ENCODE results near the gene NMNAT2.
"Not testable (repeated sequence)": the region's sequence is repeated elsewhere in the genome, so short reads cannot be mapped to it uniquely, and the experiment has no call there.

Gene NMNAT2

DNA sequence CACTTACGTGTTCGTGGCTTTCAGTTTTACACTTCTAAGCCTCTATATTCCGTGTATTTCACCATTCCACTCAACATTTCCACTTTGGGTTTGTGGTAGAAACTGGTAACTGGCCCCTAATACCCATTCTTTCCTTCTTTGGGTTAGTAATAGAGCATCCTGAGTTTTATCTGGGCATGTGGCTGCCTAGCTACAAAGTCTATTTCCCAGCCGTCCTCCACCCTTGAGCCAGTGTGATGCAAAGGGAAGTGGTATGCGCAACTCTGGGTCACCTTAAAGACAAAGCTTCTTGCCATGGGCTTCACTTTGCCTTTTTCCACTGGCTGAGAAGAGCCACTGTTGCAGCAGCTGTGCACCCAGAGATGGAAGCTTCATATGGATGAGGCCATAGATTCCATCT, 158.3 kb downstream of the NMNAT2 start:
- no peak for DNase-seq (ENCODE audit: low read depth)

DNA sequence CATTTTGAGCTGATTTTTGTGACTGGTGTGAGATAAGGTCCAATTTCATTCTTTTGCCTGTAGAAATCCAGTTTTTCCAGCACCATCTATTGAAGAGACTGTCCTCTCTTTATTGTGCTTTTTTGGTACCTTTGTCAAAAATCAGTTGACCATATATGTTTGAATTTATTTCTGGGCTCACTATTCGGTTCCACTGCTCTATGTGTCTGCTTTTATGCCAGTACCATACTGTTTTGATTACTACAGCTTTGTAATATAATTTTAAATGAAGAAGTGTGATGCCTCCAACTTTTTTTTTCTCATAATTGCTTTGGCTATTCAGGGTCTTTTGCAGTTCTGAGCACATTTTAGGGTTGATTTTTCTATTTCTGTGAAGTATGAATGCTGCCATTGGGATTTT, 163.1 kb downstream of the NMNAT2 start:
- DNase-seq (ENCODE audit: low read depth), result no peak

DNA sequence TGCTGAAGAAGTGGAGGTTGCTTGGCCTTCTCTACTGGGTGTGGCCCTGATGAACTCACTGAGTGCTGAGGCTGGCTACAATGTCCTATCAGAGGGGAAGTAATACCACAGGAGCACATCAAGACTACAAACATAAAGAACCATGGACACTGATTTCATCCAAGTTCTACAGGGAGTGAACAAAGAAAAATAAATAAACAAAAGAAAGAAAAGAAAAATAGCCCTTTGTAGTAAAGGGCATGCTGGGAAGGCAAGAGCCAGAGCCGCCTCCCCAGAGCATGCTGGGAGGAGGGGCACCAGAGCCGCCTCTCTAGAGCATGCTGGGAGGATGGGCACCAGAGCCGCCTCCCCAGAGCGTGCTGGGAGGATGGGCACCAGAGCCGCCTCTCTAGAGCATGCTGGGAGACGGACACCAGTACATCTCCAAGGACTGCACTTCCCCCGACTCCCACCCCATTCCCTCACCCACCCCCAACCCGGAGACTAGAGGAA, 166.2 kb downstream of the NMNAT2 start:
- DNase-seq (ENCODE audit: low read depth), result no peak

DNA sequence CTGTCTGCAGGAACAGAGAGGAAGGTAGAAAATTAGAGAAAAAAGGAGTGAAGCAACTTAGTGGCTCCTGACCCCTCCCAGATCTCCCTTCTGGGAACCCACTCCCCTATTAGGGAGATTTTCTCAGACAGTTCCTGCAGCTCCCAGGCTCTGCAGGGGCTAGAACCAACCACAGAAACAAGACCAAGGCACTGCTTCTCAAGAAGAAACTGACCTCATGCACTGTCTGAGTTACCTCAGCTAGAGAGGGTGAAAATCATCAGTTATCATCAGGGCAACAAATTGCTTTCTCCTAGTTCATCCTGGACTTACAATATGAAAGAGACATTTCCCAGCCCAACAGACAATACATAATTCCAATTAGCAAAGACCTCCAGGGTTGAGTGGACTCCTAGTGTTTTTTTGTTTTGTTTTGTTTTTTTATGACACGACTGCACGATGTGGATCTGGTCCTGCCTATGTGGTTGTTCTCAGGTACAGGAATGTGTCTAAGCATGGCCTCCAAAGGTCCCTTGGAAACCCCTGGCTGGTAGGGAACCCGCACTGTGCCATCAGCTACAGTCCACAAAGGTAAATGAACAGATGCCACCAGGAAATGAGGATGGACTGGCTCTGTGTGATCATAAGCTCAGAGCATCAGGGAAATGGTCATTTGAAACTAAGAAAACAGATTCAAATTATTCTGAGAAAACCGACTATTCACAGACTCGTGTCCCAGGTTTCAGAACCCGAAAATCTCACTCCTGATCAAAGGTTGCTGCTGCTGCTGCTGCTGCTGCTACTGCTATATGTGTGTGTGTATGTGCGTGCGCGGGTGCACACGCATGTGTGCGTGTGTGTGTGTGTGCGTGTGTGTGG, 166.8 kb downstream of the NMNAT2 start:
- DNase-seq (ENCODE audit: low read depth), result no peak

DNA sequence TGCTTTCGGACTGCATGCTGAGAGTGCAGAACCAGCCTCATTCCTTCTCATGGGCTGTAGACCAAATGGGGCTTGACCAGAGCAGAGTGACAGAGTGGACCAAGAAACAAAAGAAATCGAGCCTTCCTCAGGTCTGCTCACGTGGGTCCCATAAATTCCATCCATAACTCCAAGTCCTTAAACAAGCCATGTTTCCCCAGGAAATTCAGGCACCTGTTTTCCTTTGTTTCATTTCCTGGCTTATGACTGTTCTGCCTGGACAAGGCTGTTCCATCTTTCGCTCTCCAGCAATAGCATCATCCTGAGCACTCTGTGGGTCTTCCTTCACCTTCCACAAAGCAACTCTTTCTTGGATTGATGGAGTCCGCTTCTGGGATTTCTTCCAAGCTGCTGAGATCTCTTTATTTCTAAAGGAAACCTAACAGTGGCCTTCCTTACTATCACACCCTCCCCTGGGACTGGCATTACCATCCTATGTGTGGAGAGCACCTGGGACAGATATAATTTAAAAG, 168.2 kb downstream of the NMNAT2 start:
- no peak for DNase-seq (ENCODE audit: low read depth)

DNA sequence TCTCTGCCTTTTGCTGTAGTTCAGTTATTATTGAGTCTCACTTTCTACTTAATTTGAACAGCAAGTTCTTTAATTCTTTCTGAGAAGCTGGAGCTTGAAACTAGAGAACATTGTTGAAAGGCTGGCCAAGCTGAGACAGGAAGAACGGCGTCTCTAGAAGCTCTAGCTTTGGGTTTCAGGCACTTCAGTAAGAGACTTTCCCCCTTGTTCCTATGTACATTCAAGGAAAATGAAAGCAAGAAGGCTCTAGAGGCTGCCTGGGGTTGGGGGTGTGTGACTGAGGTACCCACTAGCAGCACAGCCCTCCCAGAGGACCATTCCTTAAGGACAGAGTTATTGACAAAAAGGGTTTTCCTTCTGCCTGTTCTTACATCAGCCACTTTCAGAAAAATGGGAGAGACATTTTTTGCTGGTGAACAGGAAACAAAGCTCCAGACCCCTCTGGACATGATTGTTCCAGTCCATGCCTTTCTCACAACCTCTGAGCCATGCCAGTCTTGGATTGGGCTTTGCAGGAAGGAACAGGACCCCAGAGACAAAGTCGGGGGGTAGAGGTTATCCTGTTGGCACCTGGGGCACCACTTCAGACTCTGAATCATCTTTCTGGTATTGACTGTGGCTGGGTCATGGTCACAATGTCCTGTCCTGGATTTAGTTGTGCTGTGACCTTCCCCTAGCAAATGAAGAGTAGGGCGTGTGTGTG, 169.0 kb downstream of the NMNAT2 start:
- DNase-seq (ENCODE audit: low read depth), result no peak

DNA sequence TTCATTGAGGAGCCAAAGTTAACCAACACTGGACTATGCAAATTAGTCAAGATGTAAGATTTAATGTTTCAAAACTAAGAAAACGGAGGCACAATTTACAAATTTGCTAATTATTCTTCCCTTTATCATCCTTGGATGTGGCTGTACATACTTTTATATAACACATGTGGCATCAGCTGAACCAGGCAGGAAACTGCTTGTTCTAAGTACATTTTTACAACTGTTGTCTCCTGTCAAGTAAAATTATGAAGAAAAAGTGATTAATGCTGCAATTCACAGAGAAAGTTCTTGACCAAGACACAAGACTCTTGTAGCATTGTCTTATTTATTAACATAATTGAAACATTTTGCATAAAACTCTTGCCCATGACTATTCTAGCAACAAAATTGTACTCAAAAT, 170.2 kb downstream of the NMNAT2 start:
- DNase-seq (ENCODE audit: low read depth), result no peak

DNA sequence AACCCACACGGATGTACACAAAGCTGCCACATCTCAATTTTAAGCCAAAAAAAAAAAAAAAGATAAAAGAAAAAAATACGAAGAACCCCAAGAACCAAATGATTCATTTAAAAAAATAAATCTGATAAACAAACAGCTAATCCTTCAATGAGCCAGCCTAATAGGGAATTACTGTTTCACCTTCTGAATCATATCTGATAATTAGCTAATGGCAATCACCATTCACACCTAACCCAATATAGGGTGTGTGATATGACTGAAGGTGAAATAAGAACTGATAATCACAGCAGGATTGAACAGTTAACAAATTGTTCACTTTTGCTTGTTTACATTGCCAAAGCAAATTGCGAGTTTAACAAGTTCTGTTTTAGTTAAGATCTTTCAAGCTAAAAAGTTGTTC, 170.7 kb downstream of the NMNAT2 start:
- no peak for DNase-seq (ENCODE audit: low read depth)

DNA sequence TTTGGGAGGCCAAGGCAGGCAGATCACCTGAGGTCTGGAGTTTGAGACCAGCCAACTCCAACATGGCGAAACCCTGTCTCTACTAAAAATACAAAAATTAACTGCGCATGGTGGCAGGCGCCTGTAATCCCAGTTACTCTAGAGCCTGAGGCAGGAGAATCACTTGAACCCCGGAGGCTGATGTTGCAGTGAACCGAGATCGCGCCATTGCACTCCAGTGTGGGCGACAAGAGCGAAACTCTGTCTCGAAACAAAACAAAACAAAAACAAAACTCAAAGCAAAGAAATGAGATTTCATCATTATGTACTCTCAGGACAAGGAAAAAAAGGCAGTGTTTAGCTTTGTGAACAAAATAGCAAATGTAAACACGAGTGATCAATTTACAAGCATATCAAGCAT, 171.1 kb downstream of the NMNAT2 start:
- DNase-seq (ENCODE audit: low read depth), result no peak

DNA sequence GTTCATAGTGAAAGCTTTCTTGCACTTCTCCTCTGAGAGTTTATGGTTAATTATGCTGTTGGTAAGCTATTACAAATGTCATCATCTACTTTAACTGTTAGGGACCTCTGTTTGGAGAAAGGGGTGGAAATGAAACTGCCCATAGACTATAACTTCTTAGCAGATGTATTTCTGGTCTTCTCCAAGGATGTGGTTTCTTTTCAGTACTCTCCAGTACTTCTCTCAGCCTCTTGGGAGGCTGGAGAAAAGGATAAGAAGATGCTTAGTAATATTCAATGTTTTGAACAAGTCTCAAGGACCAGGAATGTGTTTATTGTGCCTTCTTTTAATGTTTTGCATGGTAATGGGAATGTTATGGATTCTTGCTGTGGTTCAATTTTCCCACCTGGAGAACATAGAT, 171.7 kb downstream of the NMNAT2 start:
- no peak for DNase-seq (ENCODE audit: low read depth)

DNA sequence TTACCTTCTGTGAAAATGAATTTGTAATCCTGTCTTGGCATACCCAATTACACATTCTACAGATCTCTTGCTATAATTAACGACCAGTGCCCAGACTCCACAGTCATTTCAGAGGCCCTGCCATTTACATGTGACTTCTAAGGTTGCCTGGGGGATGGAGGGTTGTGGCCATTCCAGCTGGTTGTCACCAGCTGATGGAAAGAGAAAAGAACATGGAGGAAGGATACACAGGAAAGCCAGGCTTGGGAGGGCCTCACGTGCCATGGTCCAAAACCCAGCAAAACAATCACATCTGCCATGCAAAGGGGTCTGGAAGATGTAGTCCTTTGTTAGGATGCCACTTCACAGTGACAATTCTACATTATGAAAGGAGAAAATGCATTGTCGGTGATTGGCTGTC, 172.8 kb downstream of the NMNAT2 start:
- no peak for DNase-seq (ENCODE audit: low read depth)

DNA sequence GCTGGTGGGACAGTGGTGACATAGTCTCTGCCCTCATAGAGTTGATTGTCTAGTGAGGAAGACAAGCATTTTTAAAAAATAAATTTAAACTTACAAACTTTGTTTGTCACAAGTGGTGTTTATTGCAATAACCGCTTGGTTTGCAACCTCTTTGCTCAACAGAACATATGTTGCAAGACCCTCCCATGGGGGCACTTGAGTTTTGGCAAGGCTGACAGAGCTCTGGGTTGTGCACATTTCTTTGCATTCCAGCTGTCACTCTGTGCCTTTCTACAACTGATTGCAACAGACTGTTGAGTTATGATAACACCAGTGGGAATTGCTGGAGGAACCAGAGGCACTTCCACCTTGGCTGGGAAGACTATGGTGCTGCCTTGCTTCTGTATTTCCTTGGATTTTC, 173.7 kb downstream of the NMNAT2 start:
- DNase-seq (ENCODE audit: low read depth), result no peak

DNA sequence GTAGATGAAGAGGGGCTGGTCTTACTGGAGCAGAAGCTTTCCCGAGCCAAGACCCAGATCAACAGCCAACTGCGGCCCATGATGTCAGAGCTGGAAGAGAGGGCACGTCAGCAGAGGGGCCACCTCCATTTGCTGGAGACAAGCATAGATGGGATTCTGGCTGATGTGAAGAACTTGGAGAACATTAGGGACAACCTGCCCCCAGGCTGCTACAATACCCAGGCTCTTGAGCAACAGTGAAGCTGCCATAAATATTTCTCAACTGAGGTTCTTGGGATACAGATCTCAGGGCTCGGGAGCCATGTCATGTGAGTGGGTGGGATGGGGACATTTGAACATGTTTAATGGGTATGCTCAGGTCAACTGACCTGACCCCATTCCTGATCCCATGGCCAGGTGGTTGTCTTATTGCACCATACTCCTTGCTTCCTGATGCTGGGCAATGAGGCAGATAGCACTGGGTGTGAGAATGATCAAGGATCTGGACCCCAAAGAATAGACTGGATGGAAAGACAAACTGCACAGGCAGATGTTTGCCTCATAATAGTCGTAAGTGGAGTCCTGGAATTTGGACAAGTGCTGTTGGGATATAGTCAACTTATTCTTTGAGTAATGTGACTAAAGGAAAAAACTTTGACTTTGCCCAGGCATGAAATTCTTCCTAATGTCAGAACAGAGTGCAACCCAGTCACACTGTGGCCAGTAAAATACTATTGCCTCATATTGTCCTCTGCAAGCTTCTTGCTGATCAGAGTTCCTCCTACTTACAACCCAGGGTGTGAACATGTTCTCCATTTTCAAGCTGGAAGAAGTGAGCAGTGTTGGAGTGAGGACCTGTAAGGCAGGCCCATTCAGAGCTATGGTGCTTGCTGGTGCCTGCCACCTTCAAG, 174.8 kb downstream of the NMNAT2 start:
- no peak for DNase-seq (ENCODE audit: low read depth)

DNA sequence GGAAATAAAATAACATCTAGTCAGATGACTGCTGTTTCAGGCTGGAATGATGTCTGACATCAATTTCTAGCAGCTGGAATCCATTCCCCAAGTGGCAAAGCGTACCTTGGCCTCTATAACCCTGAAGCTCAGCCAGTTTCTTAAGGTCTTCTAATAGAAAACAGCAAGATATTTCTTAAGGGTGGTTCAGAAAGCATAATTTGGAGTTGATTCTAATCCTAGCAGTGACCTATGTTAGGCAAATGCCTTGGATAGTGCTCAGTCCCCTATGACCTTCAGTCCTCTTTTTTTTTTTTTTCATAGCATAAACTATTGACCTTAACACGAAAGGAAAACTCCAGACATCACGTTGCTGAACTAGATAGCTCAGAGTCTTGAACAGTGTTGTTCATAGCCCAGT, 175.6 kb downstream of the NMNAT2 start:
- DNase-seq (ENCODE audit: low read depth), result no peak

DNA sequence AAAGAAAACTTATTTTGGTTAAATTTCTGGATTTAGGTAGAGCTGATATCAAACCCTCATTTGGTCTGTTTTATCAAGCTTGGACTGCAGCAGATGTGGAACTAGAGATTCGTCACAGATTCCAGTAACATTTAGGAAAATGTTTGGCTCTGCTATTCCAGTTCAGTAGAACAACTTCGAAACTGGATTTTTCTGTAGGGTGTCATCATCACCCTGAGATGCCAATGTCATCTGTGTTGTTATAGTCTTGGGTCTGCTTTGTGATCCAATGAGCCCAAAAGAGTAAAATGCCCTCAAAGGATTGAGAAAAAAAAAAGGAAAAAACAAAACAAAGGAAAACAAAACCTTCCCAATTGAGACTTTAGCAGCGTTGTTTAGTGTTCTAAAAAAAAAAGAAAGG, 176.7 kb downstream of the NMNAT2 start:
- DNase-seq (ENCODE audit: low read depth), result no peak

DNA sequence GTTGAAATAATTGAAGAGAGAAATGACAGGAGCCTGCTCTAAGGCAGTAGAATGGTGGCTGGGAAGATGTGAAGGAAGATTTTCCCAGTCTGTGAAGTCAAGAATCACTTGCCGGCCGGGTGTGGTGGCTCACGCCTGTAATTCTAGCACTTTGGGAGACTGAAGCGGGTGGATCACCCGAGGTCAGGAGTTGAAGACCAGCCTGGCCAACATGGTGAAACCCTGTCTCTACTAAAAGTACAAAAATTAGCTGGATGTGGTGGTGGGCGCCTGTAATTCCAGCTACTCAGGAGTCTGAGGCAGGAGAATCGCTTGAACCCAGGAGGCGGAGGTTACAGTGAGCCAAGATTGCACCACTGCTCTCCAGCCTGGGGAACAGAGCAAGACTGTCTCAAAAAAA, 177.3 kb downstream of the NMNAT2 start:
- DNase-seq (ENCODE audit: low read depth), result not testable (repeated sequence)

DNA sequence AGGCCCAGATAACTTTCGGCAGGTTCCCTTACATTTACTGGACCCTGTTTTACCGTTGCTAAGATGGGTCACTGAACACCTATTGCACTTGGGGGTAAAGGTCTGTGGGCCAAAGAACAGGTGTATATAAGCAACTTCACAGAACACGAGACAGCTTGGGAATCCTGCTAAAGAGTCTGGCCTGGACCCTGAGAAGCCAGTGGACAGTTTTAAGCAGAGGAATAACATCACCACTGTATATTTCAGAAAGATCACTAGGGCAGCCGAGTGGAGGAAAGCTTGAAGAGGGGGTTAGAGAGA, 177.7 kb downstream of the NMNAT2 start:
- no peak for DNase-seq (ENCODE audit: low read depth)

DNA sequence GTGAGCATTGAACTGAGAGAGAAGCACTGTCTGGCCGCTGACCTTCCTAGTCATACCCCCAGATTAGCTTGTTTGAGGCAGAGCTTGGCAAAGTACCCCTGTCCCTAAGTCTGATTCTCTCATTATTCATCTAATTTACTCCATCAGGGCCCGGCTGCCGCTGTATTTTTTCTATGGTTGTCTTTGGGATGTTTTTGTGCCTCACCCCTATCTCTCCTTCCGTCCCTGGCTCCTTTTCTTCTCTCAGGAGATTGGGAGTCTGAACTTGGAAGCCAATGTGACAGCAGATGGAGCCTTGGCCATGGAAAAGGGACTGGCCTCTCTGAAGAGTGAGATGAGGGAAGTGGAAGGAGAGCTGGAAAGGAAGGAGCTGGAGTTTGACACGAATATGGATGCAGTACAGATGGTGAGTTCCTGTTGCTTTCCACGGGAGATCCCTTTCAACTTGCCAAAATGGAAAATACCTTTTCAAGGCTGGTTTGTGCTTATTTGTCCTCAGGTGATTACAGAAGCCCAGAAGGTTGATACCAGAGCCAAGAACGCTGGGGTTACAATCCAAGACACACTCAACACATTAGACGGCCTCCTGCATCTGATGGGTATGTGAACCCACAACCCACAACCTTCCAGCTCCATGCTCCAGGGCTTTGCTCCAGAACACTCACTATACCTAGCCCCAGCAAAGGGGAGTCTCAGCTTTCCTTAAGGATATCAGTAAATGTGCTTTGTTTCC, 178.2 kb downstream of the NMNAT2 start:
- no peak for DNase-seq (ENCODE audit: low read depth)

DNA sequence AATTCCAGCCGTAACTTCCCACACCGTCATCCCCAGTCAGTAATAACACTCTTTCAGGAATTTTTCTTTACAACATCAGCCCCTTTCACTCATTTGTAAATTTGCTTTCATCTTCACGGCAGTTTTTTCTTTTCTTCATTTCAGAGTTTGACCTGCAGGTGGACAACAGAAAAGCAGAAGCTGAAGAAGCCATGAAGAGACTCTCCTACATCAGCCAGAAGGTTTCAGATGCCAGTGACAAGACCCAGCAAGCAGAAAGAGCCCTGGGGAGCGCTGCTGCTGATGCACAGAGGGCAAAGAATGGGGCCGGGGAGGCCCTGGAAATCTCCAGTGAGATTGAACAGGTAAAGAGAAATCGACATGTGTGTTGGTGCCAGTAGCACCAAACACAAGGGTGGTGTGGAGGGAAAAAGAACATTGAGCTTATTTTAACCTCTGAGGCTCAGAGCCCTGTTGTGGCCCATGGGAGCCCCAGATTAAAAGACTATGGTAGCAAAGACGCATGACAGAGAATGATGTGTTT, 178.9 kb downstream of the NMNAT2 start:
- no peak for DNase-seq (ENCODE audit: low read depth)

DNA sequence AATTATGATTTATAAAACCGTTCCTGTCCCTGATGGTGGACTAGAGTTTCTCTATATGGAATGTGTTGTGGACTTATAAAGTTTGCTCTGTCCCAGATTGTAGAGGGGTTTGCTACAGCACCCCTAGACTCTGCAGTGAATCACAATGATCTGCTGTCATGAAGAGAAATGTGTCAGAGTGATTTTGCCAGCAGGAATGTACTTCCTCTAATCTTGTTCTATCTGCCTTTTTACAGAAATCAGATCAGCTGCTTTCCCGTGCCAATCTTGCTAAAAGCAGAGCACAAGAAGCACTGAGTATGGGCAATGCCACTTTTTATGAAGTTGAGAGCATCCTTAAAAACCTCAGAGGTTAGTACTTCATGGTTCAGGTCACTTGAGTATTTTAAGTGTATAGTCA, 180.1 kb downstream of the NMNAT2 start:
- no peak for DNase-seq (ENCODE audit: low read depth)

DNA sequence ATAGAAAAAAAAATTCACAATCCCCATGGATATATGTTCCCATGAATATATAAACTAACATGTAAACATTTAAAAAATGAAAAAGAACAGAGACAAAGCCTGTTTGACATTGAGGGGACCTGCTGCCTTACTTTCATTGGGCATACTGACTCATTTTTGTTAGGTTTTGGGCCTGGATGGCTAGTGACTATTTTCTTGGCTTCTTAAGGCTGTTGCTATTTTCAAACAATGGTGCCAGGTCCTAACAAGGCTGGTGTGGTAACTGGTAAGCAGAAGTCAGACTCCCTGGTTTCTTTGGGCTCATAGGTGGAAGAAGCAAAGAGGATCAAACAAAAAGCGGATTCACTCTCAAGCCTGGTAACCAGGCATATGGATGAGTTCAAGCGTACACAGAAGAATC, 181.1 kb downstream of the NMNAT2 start:
- no peak for DNase-seq (ENCODE audit: low read depth)

Measured in CMK (cell line).